C4-2B (cell line): ENCODE results near the gene INTS7.

Experiments used
- CTCF ChIP-seq: fragments of 450-650 bp; conservative IDR thresholded peaks from 2 replicates; pipeline ENCODE4 v1.5.1; 2017; ENCODE audit warnings: mild to moderate bottlenecking
- ZFX ChIP-seq: fragments of 450-650 bp; IDR thresholded peaks from 2 replicates; pipeline ENCODE4 v1.6.1; 2017

GRCh38 chr1:211986628-211987254, 48.6 kb downstream of the INTS7 start:
- no peak for TF ChIP-seq CTCF
- TF ChIP-seq ZFX: no peak
